SJSA1 (cell line): ENCODE measurements around the gene SCNN1A. TPM values are rescaled to one million over a fixed set of nuclear protein-coding genes. Genes with fewer than 3 reads are reported as not detected.

Experiments used
- DNase-seq, 2 experiments: peaks; one replicate each; pipeline ENCODE4 v3.0.0-alpha.2; 2015 to 2020; ENCODE audit warnings: low spot score in 2 of 2, low read depth in 1 of 2
- H3K27ac ChIP-seq: fragments of 250-450 bp; sonication (Bioruptor Pico); 2 replicates; pipeline ENCODE4 v1.5.1; 2020; ENCODE audit warnings: mild to moderate bottlenecking, moderate library complexity
- H3K27me3 ChIP-seq: fragments of 250-450 bp; sonication (Bioruptor Pico); replicated peaks from 2 replicates; pipeline ENCODE4 v1.5.1; 2020; ENCODE audit warnings: mild to moderate bottlenecking, moderate library complexity
- H3K36me3 ChIP-seq: fragments of 250-450 bp; sonication (Bioruptor Pico); 2 replicates; pipeline ENCODE4 v1.5.1; 2020; ENCODE audit warnings: mild to moderate bottlenecking
- H3K4me1 ChIP-seq: fragments of 250-450 bp; sonication (Bioruptor Pico); replicated peaks from 2 replicates; pipeline ENCODE4 v1.6.1; 2021; ENCODE audit warnings: mild to moderate bottlenecking
- H3K4me3 ChIP-seq: fragments of 250-450 bp; sonication (Bioruptor Pico); 2 replicates; pipeline ENCODE4 v1.5.1; 2020; ENCODE audit warnings: mild to moderate bottlenecking
- H3K9me3 ChIP-seq: fragments of 250-450 bp; sonication (Bioruptor Pico); replicated peaks from 2 replicates; pipeline ENCODE4 v1.5.1; 2020; ENCODE audit warnings: mild to moderate bottlenecking
- total RNA-seq: library from RNA; depleted of rRNA; stranded (reverse); fragments of >200 nt; shearing (Covaris generic); gene quantifications from 2 replicates; pipeline ENCODE4 v1.2.3, GENCODE V29; 2014

SCNN1A gene
- total RNA-seq, 1 experiment from 2014 or later, result 0.18 TPM

- peak in 1 of 2 experiments; percentile 36 for DNase-seq
- Histone ChIP-seq H3K36me3 (no peaks in the 10 kb centered on the region), H3K9me3 (no peaks in the 10 kb centered on the region), H3K27me3 (no peaks in the 10 kb centered on the region), H3K27ac (no peak overlapping the region), H3K4me1 (peaks cover 25% of the 10 kb centered on the region), H3K4me3 (no peak overlapping the region)
Measured at GRCh38 chr12:6378709-6379472, 3.5 kb upstream of the SCNN1A start.

- no peaks in the 10 kb centered on the region for H3K27me3 ChIP-seq
- no peak overlapping the region for H3K4me3 ChIP-seq
- no peaks in the 10 kb centered on the region for H3K9me3 ChIP-seq
- peak in 1 of 2 experiments; percentile 31 for DNase-seq
- no peak overlapping the region for H3K27ac ChIP-seq
- H3K36me3 ChIP-seq, result no peaks in the 10 kb centered on the region
- H3K4me1 ChIP-seq, result peaks cover 26% of the 10 kb centered on the region
Measured at GRCh38 chr12:6377667-6377994, 2.3 kb upstream of the SCNN1A start.

GRCh38 chr12:6376870-6377666 lies 1.7 kb upstream of the SCNN1A start:
- H3K9me3 ChIP-seq, result no peaks in the 10 kb centered on the region
- no peak overlapping the region for H3K4me3 ChIP-seq
- no peaks in the 10 kb centered on the region for H3K27me3 ChIP-seq
- H3K27ac ChIP-seq, result peak overlapping the region; percentile 43; the same call in 1 of the 2 replicates
- peak in 1 of 2 experiments; percentile 23 for DNase-seq
- H3K36me3 ChIP-seq, result no peaks in the 10 kb centered on the region
- H3K4me1 ChIP-seq, result peaks cover 32% of the 10 kb centered on the region

- peak; percentile 72 to 73 for DNase-seq
- no peaks in the 10 kb centered on the region for H3K36me3 ChIP-seq
- H3K4me3 ChIP-seq, result no peak overlapping the region
Measured at GRCh38 chr12:6376079-6376869, 911 bp upstream of the SCNN1A start.

GRCh38 chr12:6374786-6375160 lies 590 bp downstream of the SCNN1A start:
- peak in 1 of 2 experiments; percentile 45 for DNase-seq
- no peaks in the 10 kb centered on the region for H3K9me3 ChIP-seq

More at GRCh38 chr12:6376079-6376869, 911 bp upstream of the SCNN1A start:
- Histone ChIP-seq H3K9me3 (no peaks in the 10 kb centered on the region), H3K27me3 (no peaks in the 10 kb centered on the region), H3K27ac (peak overlapping the region; percentile 43), H3K4me1 (peaks cover 39% of the 10 kb centered on the region)

GRCh38 chr12:6374028-6374785 lies 1.2 kb downstream of the SCNN1A start:
- Histone ChIP-seq H3K36me3 (no peaks in the 10 kb centered on the region), H3K4me1 (peaks cover 53% of the 10 kb centered on the region), H3K4me3 (no peak overlapping the region), H3K9me3 (no peaks in the 10 kb centered on the region), H3K27ac (no peak overlapping the region), H3K27me3 (no peaks in the 10 kb centered on the region)
- DNase-seq, result peak in 1 of 2 experiments; percentile 38

More at GRCh38 chr12:6374786-6375160, 590 bp downstream of the SCNN1A start:
- H3K27me3 ChIP-seq, result no peaks in the 10 kb centered on the region
- no peak overlapping the region for H3K4me3 ChIP-seq
- H3K27ac ChIP-seq, result no peak overlapping the region
- peaks cover 53% of the 10 kb centered on the region for H3K4me1 ChIP-seq
- H3K36me3 ChIP-seq, result no peaks in the 10 kb centered on the region

- Histone ChIP-seq H3K4me3 (no peak overlapping the region), H3K4me1 (peaks cover 53% of the 10 kb centered on the region), H3K36me3 (no peaks in the 10 kb centered on the region), H3K9me3 (no peaks in the 10 kb centered on the region), H3K27ac (peak overlapping the region; percentile 67), H3K27me3 (no peaks in the 10 kb centered on the region)
- no peak for DNase-seq
Measured at GRCh38 chr12:6373022-6373787, 2.2 kb downstream of the SCNN1A start.

GRCh38 chr12:6372403-6373003 lies 2.9 kb downstream of the SCNN1A start:
- H3K27ac ChIP-seq, result peak overlapping the region; percentile 67
- H3K36me3 ChIP-seq, result no peaks in the 10 kb centered on the region
- DNase-seq, result peak; percentile 86 to 93
- H3K4me3 ChIP-seq, result no peak overlapping the region
- no peaks in the 10 kb centered on the region for H3K9me3 ChIP-seq
- peaks cover 53% of the 10 kb centered on the region for H3K4me1 ChIP-seq
- H3K27me3 ChIP-seq, result no peaks in the 10 kb centered on the region

GRCh38 chr12:6370994-6371754 lies 4.2 kb downstream of the SCNN1A start:
- no peaks in the 10 kb centered on the region for H3K27me3 ChIP-seq
- peaks cover 43% of the 10 kb centered on the region for H3K4me1 ChIP-seq
- peak; percentile 81 to 82 for DNase-seq
- no peaks in the 10 kb centered on the region for H3K9me3 ChIP-seq
- H3K27ac ChIP-seq, result peak overlapping the region; percentile 67
- no peak overlapping the region for H3K4me3 ChIP-seq
- H3K36me3 ChIP-seq, result no peaks in the 10 kb centered on the region

- Histone ChIP-seq H3K36me3 (no peaks in the 10 kb centered on the region), H3K4me1 (peaks cover 37% of the 10 kb centered on the region), H3K27ac (peak overlapping the region; percentile 60), H3K9me3 (no peaks in the 10 kb centered on the region), H3K4me3 (no peak overlapping the region), H3K27me3 (no peaks in the 10 kb centered on the region)
- no peak for DNase-seq
Measured at GRCh38 chr12:6370576-6370935, 4.8 kb downstream of the SCNN1A start.

- 0 out of 2 replicates have a peak overlapping the region, but pooled peaks have one; percentile 60 for H3K27ac ChIP-seq
- H3K4me1 ChIP-seq, result peaks cover 36% of the 10 kb centered on the region
- no peak for DNase-seq
- H3K4me3 ChIP-seq, result no peak overlapping the region
- no peaks in the 10 kb centered on the region for H3K9me3 ChIP-seq
- no peaks in the 10 kb centered on the region for H3K36me3 ChIP-seq
- no peaks in the 10 kb centered on the region for H3K27me3 ChIP-seq
Measured at GRCh38 chr12:6369916-6370575, 5.3 kb downstream of the SCNN1A start.
